Right lung (tissue), 5 donors: ENCODE results near the gene ADAMTSL5. TPM values are rescaled to one million over a fixed set of nuclear protein-coding genes. Genes with fewer than 3 reads are reported as not detected.

ENCODE experiments used
- DNase-seq, 2 donors: peaks; one replicate each; pipeline ENCODE4 v3.0.0-alpha.2; 2013
- polyA plus RNA-seq, 5 donors: library from polyadenylated mRNA; unstranded; fragments of 120-200 nt; gene quantifications; one replicate each; pipeline versions ENCODE4 v1.2.1 to v1.2.3, GENCODE V29; 2013; ENCODE audit warnings: inconsistent platforms in 1 of 5, low replicate concordance in 1 of 5; ENCODE audit not compliant: insufficient read length in 5 of 5, insufficient read depth in 1 of 5

Gene ADAMTSL5
- polyA plus RNA-seq, 5 donors: 0.38 to 1.2 (median 0.54) TPM

- no peak for DNase-seq
Measured at GRCh38 chr19:1467490-1468273, 45.1 kb downstream of the ADAMTSL5 start.

- DNase-seq: no peak
Measured at GRCh38 chr19:1467215-1467489, 45.7 kb downstream of the ADAMTSL5 start.

GRCh38 chr19:1466461-1467214 is 46.2 kb downstream of the ADAMTSL5 start:
- no peak for DNase-seq

GRCh38 chr19:1466018-1466460 is 46.8 kb downstream of the ADAMTSL5 start:
- no peak for DNase-seq

- DNase-seq: no peak
Measured at GRCh38 chr19:1465191-1466016, 47.4 kb downstream of the ADAMTSL5 start.

- DNase-seq: no peak
Measured at GRCh38 chr19:1461862-1462261, 51.0 kb downstream of the ADAMTSL5 start.

GRCh38 chr19:1460033-1460995 is 52.5 kb downstream of the ADAMTSL5 start:
- no peak for DNase-seq

- no peak for DNase-seq
Measured at GRCh38 chr19:1459479-1459878, 53.3 kb downstream of the ADAMTSL5 start.

GRCh38 chr19:1457892-1458291 is 54.9 kb downstream of the ADAMTSL5 start:
- DNase-seq: no peak

GRCh38 chr19:1457031-1457739 is 55.6 kb downstream of the ADAMTSL5 start:
- no peak for DNase-seq

- no peak for DNase-seq
Measured at GRCh38 chr19:1456121-1456900, 56.5 kb downstream of the ADAMTSL5 start.

GRCh38 chr19:1455336-1456120 is 57.3 kb downstream of the ADAMTSL5 start:
- no peak for DNase-seq

Other genes starting within 250 kb of the ADAMTSL5 start
- 1,000 to 10,000 TPM in 1 of 5 donors, 100 to 1,000 TPM in 4; 774 to 1,053 (median 920) TPM for gene CIRBP, start 243.7 kb downstream of the ADAMTSL5 start, polyA plus RNA-seq
- 10 to 100 TPM in 4 of 5 donors, 1 to 10 TPM in 1; 8.9 to 32.2 (median 17.2) TPM for gene FAM174C, start 237.5 kb downstream of the ADAMTSL5 start, polyA plus RNA-seq
- 1 to 10 TPM in 2 of 5 donors, under 1 TPM in 3; 0.66 to 2.1 (median 0.84) TPM for gene EFNA2, start 227.1 kb downstream of the ADAMTSL5 start, polyA plus RNA-seq
- 10 to 100 TPM; 29.8 to 76.5 (median 37.8) TPM for gene NDUFS7, start 129.1 kb downstream of the ADAMTSL5 start, polyA plus RNA-seq
- gene GAMT, start 111.5 kb downstream of the ADAMTSL5 start, polyA plus RNA-seq: 10 to 100 TPM; 18.6 to 42.1 (median 22.2) TPM
- 100 to 1,000 TPM in 1 of 5 donors, 10 to 100 TPM in 4; 86.4 to 104 (median 87.9) TPM for gene DAZAP1, start 105.4 kb downstream of the ADAMTSL5 start, polyA plus RNA-seq
- gene RPS15, start 74.6 kb downstream of the ADAMTSL5 start, polyA plus RNA-seq: 1,000 to 10,000 TPM in 1 of 5 donors, 100 to 1,000 TPM in 4; 535 to 1,164 (median 663) TPM
- gene APC2, start 62.9 kb downstream of the ADAMTSL5 start, polyA plus RNA-seq: 1 to 10 TPM in 2 of 5 donors, under 1 TPM in 3; 0.57 to 1.2 (median 0.71) TPM
- gene C19orf25, start 33.8 kb downstream of the ADAMTSL5 start, polyA plus RNA-seq: 10 to 100 TPM; 17.4 to 34.7 (median 20.9) TPM
- 1 to 10 TPM; 2.7 to 6.0 (median 3.7) TPM for gene PCSK4, start 22.7 kb downstream of the ADAMTSL5 start, polyA plus RNA-seq
- gene REEP6, start 21.8 kb downstream of the ADAMTSL5 start, polyA plus RNA-seq: 1 to 10 TPM; 2.4 to 6.7 (median 3.9) TPM
- under 1 TPM; 0.14 to 0.53 (median 0.28) TPM for gene PLK5, start 11.1 kb upstream of the ADAMTSL5 start, polyA plus RNA-seq
- gene MEX3D, start 55.3 kb upstream of the ADAMTSL5 start, polyA plus RNA-seq: 10 to 100 TPM; 17.1 to 42.8 (median 25.2) TPM
- gene MBD3, start 79.8 kb upstream of the ADAMTSL5 start, polyA plus RNA-seq: 10 to 100 TPM; 35.7 to 87.1 (median 46.5) TPM
- 100 to 1,000 TPM in 1 of 5 donors, 10 to 100 TPM in 4; 55.7 to 119 (median 83.2) TPM for gene UQCR11, start 92.4 kb upstream of the ADAMTSL5 start, polyA plus RNA-seq
- 100 to 1,000 TPM; 101 to 158 (median 127) TPM for gene TCF3, start 139.6 kb upstream of the ADAMTSL5 start, polyA plus RNA-seq
- under 1 TPM; 0.04 to 0.09 (median 0.06) TPM for gene ONECUT3, start 240.5 kb upstream of the ADAMTSL5 start, polyA plus RNA-seq